MM.1S (cell line): ENCODE measurements around the gene PPP2R2C.

ENCODE experiments used
- DNase-seq: peaks from one replicate; pipeline ENCODE4 v3.0.0-alpha.2; 2015
- H2AFZ ChIP-seq: fragments of 300-600 bp; sonication (generic); 2 replicates; pipeline ENCODE4 v1.6.0; 2016; ENCODE audit warnings: antibody characterized with exemption, low read length
- H3F3A ChIP-seq: fragments of 300-600 bp; sonication (generic); 2 replicates; pipeline ENCODE4 v1.6.1; 2016; ENCODE audit warnings: mild to moderate bottlenecking, antibody characterized with exemption, low read length, moderate library complexity, mixed read lengths; ENCODE audit not compliant: insufficient read depth
- H3K27ac ChIP-seq: fragments of 300-600 bp; sonication (generic); 2 replicates; pipeline ENCODE4 v1.5.1; 2016; ENCODE audit warnings: mild to moderate bottlenecking, low read length
- H3K27me3 ChIP-seq: fragments of 300-600 bp; sonication (generic); replicated peaks from 2 replicates; pipeline ENCODE4 v1.6.0; 2016; ENCODE audit warnings: low read length; ENCODE audit not compliant: insufficient read depth
- H3K36me3 ChIP-seq: fragments of 300-600 bp; sonication (generic); replicated peaks from 2 replicates; pipeline ENCODE4 v1.6.1; 2016; ENCODE audit warnings: mild to moderate bottlenecking, low read length, mixed read lengths; ENCODE audit not compliant: insufficient read depth
- H3K4me1 ChIP-seq: fragments of 300-600 bp; sonication (generic); 2 replicates; pipeline ENCODE4 v1.6.1; 2016; ENCODE audit warnings: low read length, mixed read lengths
- H3K4me2 ChIP-seq: fragments of 300-600 bp; sonication (generic); 2 replicates; pipeline ENCODE4 v1.6.0; 2016; ENCODE audit warnings: low read depth, low read length
- H3K4me3 ChIP-seq: fragments of 300-600 bp; sonication (generic); 2 replicates; pipeline ENCODE4 v1.5.1; 2016; ENCODE audit warnings: low read length, mixed read lengths
- H3K79me2 ChIP-seq: fragments of 300-600 bp; sonication (generic); 2 replicates; pipeline ENCODE4 v1.6.1; 2016; ENCODE audit warnings: mixed run types, low read length, mixed read lengths
- H3K9ac ChIP-seq: fragments of 300-600 bp; sonication (generic); 2 replicates; pipeline ENCODE4 v1.6.1; 2016; ENCODE audit warnings: low read length, mixed read lengths
- H3K9me2 ChIP-seq: fragments of 300-600 bp; sonication (generic); replicated peaks from 2 replicates; pipeline ENCODE4 v1.6.1; 2016; ENCODE audit warnings: mild to moderate bottlenecking, low read length, mixed read lengths; ENCODE audit not compliant: insufficient read depth
- H3K9me3 ChIP-seq: fragments of 300-600 bp; sonication (generic); replicated peaks from 2 replicates; pipeline ENCODE4 v1.6.1; 2016; ENCODE audit warnings: mild to moderate bottlenecking, low read length, mixed read lengths; ENCODE audit not compliant: insufficient read depth
- H4K20me1 ChIP-seq: fragments of 300-600 bp; sonication (generic); 2 replicates; pipeline ENCODE4 v1.6.1; 2016; ENCODE audit warnings: mild to moderate bottlenecking, low read length, moderate library complexity, mixed read lengths; ENCODE audit not compliant: insufficient read depth
- EZH2 ChIP-seq: fragments of 300-600 bp; sonication (generic); optimal IDR thresholded peaks from 2 replicates; pipeline ENCODE3; 2017; ENCODE audit warnings: low read depth, mild to moderate bottlenecking, antibody characterized with exemption, low read length, mixed read lengths
- EZH2phosphoT487 ChIP-seq: fragments of 300-600 bp; sonication (generic); IDR thresholded peaks from 2 replicates; pipeline ENCODE4 v1.6.1; 2018; ENCODE audit warnings: antibody characterized with exemption, low read length
- TF ChIP-seq, protein P1 (sequence below): fragments of 300-600 bp; sonication (generic); IDR thresholded peaks from 2 replicates; pipeline ENCODE4 v1.5.1; 2016; ENCODE audit warnings: antibody characterized with exemption, low read length, mixed read lengths

Gene PPP2R2C

DNA sequence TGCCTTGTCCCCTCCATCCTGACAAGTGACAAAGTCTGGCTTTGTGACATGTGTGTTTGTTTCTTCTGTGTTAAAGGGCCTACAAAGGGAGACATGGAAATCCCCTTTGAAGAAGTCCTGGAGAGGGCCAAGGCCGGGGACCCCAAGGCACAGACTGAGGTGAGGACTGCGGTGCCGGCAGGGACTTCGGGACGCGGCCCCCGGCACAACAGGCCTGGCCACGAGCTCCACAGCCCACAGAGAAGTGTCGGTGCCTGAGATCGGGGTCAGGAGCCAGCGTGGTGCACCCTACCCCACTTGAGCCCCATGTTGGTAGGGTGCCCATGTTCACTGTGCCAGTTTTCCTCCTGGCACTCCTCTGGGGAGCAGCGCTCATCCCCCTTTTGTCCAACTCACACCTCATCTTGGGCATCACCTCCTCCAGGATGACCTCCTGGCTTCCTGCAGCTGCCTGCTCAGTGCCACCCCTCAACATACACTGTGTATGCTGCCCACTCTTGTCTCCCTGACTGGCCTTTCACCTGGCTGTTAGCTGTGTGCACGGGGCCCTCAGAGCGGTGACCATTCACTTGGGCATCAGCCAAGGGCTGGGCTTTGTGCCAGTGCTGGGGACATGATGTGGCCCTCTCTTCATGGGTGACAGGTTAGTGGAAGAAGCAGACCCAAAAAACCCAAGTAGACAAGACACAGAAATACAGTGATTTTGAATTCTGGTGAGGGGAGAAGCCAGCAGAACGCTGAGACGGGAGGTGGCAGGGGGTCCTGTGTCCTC is 185.2 kb downstream of the PPP2R2C start:
- no peak for DNase-seq
- H3K9me3 ChIP-seq = no peaks in the 10 kb centered on the region
- no peaks in the 10 kb centered on the region for H3K9me2 ChIP-seq
- no peaks in the 10 kb centered on the region for H3F3A ChIP-seq
- no peaks in the 10 kb centered on the region for H3K4me1 ChIP-seq
- H2AFZ ChIP-seq = no peak overlapping the region
- H3K36me3 ChIP-seq = no peaks in the 10 kb centered on the region
- H4K20me1 ChIP-seq = no peaks in the 10 kb centered on the region
- no peaks in the 10 kb centered on the region for H3K79me2 ChIP-seq
- no peaks in the 10 kb centered on the region for H3K27me3 ChIP-seq
- no peak overlapping the region for H3K9ac ChIP-seq
- H3K27ac ChIP-seq = no peak overlapping the region
- no peak overlapping the region for H3K4me3 ChIP-seq
- no peak overlapping the region for H3K4me2 ChIP-seq
- TF ChIP-seq EZH2phosphoT487 (no peak), EZH2 (no peak)
- TF ChIP-seq, protein P1, sequence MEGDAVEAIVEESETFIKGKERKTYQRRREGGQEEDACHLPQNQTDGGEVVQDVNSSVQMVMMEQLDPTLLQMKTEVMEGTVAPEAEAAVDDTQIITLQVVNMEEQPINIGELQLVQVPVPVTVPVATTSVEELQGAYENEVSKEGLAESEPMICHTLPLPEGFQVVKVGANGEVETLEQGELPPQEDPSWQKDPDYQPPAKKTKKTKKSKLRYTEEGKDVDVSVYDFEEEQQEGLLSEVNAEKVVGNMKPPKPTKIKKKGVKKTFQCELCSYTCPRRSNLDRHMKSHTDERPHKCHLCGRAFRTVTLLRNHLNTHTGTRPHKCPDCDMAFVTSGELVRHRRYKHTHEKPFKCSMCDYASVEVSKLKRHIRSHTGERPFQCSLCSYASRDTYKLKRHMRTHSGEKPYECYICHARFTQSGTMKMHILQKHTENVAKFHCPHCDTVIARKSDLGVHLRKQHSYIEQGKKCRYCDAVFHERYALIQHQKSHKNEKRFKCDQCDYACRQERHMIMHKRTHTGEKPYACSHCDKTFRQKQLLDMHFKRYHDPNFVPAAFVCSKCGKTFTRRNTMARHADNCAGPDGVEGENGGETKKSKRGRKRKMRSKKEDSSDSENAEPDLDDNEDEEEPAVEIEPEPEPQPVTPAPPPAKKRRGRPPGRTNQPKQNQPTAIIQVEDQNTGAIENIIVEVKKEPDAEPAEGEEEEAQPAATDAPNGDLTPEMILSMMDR = no peak

DNA sequence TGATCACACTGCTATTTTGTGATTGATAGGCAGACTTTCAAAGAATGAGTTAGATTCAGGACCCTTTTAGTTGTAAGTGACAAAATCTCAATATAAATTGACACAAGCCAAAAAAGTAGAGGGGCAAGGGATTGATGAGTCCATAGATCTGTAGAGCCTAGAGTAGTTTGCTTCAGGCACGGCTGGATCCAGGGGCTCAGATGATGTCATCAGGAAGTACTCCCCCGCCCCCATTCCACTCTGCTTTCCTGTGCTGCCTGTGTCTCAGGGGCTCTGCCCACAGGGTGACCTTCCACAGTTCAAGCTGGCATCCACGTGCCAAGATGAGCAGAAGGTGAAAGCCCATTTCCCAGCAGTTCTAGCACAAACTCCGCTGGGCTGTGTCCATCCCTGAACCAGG is 189.1 kb downstream of the PPP2R2C start:
- H3K27me3 ChIP-seq = no peaks in the 10 kb centered on the region
- no peak overlapping the region for H3K4me3 ChIP-seq
- H3F3A ChIP-seq = peaks cover 10% of the 10 kb centered on the region
- no peaks in the 10 kb centered on the region for H3K36me3 ChIP-seq
- no peaks in the 10 kb centered on the region for H3K9me3 ChIP-seq
- TF ChIP-seq EZH2phosphoT487 = no peak
- TF ChIP-seq, protein P1 = no peak
- no peak for TF ChIP-seq EZH2
- H3K4me2 ChIP-seq = no peak overlapping the region
- H3K9ac ChIP-seq = no peak overlapping the region
- H2AFZ ChIP-seq = no peak overlapping the region
- no peak for DNase-seq
- H4K20me1 ChIP-seq = no peaks in the 10 kb centered on the region
- peaks cover 16% of the 10 kb centered on the region for H3K4me1 ChIP-seq
- H3K9me2 ChIP-seq = no peaks in the 10 kb centered on the region
- no peak overlapping the region for H3K27ac ChIP-seq
- no peaks in the 10 kb centered on the region for H3K79me2 ChIP-seq

DNA sequence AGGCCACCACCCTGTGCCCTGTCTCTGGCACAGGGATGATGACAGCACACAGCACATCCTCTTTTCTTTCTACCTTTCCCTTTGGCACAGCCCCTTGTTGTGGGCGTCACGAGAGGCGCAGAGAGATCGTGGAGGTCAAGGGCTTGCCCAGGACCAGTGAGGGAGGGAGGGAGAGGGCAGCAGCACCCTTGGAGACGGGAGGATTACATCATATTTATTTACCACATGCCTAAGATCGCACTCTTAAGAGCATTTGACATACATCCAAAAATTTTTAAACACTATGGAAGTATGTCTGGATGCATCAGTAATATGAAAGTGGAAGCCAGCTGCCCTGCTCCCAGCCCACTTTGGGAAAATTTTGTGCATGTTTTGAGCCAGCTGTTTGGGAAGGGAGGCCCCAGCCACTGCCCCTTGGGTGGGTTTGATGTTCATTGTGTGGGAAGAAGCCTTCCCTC is 190.1 kb downstream of the PPP2R2C start:
- Histone ChIP-seq H4K20me1 (no peaks in the 10 kb centered on the region), H2AFZ (no peak overlapping the region), H3K79me2 (no peaks in the 10 kb centered on the region), H3F3A (peaks cover 14% of the 10 kb centered on the region), H3K4me2 (no peak overlapping the region), H3K4me3 (no peak overlapping the region), H3K9ac (no peak overlapping the region), H3K36me3 (no peaks in the 10 kb centered on the region), H3K9me2 (no peaks in the 10 kb centered on the region), H3K27me3 (no peaks in the 10 kb centered on the region), H3K4me1 (peaks cover 25% of the 10 kb centered on the region), H3K27ac (no peak overlapping the region), H3K9me3 (no peaks in the 10 kb centered on the region)
- no peak for TF ChIP-seq EZH2
- no peak for TF ChIP-seq EZH2phosphoT487
- TF ChIP-seq, protein P1 = no peak
- DNase-seq = no peak
